Smooth muscle cell of the pulmonary artery (primary cell): ENCODE results near the gene OR1L1. TPM values are rescaled to one million over a fixed set of nuclear protein-coding genes. Genes with fewer than 3 reads are reported as not detected.

Experiments
- total RNA-seq: library from RNA; depleted of rRNA; stranded (reverse); fragments of >200 nt; gene quantifications from 2 replicates; pipeline ENCODE4 v1.2.3, GENCODE V29; 2014

OR1L1 gene, protein sequence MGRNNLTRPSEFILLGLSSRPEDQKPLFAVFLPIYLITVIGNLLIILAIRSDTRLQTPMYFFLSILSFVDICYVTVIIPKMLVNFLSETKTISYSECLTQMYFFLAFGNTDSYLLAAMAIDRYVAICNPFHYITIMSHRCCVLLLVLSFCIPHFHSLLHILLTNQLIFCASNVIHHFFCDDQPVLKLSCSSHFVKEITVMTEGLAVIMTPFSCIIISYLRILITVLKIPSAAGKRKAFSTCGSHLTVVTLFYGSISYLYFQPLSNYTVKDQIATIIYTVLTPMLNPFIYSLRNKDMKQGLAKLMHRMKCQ
- not detected in 2 replicates for total RNA-seq

DNA sequence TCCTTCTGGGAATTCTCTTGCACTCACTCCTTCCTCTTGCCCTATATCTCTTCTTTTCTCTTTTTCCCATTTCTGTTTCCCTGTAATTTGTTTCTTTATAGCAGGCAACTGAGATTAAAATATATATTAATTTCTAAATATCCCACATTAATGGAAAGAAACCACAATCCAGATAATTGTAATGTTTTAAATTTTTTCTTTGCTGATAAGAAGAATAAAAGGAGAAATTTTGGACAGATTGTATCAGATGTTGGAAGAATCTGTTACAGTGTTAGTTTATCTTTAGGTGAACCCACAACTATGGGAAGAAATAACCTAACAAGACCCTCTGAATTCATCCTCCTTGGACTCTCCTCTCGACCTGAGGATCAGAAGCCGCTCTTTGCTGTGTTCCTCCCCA is at the start of gene OR1L1:
TSS of gene OR1L1 (plus strand) at position 301 of the 400 bp plus-strand sequence. CDS start at position 301, 0 bp downstream.

DNA sequence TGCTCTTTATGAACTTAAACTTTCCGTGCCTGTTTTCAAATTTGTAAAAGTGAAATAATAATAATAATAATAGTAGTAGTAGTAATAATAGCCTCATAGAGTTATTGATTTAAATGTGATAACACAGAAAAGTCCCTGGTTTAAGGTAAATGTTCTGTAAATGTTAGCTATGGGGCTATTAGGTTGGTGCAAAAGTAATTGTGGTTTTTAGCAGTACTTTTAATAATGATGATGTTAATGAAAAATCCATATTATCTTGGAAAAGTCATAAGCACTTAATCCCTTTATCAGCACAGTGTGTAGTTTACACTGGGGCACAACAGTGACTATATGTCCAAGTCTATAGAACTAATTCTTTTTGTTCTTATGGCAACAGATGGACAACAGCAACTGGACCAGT is 47.2 kb upstream of the OR1L1 start, which contains the start of gene OR1Q1:
TSS of gene OR1Q1 (plus strand) at position 377 of the 400 bp plus-strand sequence. CDS start at position 377, 0 bp downstream.

DNA sequence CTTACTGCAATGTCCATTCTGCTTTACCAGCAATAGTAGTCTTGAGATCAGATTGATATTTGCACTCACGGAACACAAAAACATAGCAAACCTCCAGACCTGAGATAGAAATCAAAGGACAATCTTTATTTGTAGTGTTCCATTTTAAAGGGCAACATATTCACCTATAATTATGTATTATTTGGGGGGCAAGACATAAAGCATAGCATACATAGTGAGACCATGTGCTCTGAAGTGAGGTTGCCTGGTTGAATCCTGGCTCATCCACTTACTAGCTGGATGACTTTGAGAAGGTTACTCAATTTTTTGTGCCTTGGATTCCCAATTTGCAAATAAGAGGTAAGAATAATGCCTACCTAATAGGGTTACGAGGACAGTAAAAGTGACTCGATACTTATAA is 4.0 kb upstream of the OR1L1 start, which contains the start of gene OR1B1:
TSS of gene OR1B1 (minus strand) at position 101 of the 400 bp plus-strand sequence.

Other genes with a start within 250 kb of the OR1L1 start
- gene OR1J1, start 183.8 kb upstream of the OR1L1 start, total RNA-seq = not detected in 2 replicates
- 0.50 TPM in 1 of 2 replicates, not detected in the other for gene OR1J2, start 150.9 kb upstream of the OR1L1 start, total RNA-seq
- 0.13 TPM in 1 of 2 replicates, not detected in the other for gene OR1J4, start 142.6 kb upstream of the OR1L1 start, total RNA-seq
- not detected in 2 replicates for gene OR1N1, start 134.4 kb upstream of the OR1L1 start, total RNA-seq
- 0.30 TPM in 1 of 2 replicates, not detected in the other for gene OR1N2, start 108.6 kb upstream of the OR1L1 start, total RNA-seq
- not detected in 2 replicates for gene OR1L8, start 78.3 kb upstream of the OR1L1 start, total RNA-seq
- gene OR1Q1, start 47.0 kb upstream of the OR1L1 start, total RNA-seq = 0.59 TPM in 1 of 2 replicates, not detected in the other
- gene OR1B1, start 4.1 kb upstream of the OR1L1 start, total RNA-seq = not detected in 2 replicates
- not detected in 2 replicates for gene OR1L3, start 13.4 kb downstream of the OR1L1 start, total RNA-seq
- not detected in 2 replicates for gene OR1L4, start 62.3 kb downstream of the OR1L1 start, total RNA-seq
- not detected in 2 replicates for gene OR1L6, start 80.6 kb downstream of the OR1L1 start, total RNA-seq
- gene OR5C1, start 127.2 kb downstream of the OR1L1 start, total RNA-seq = not detected in 2 replicates
- gene OR1K1, start 138.4 kb downstream of the OR1L1 start, total RNA-seq = not detected in 2 replicates
- 21.8 and 31.0 TPM in 2 replicates for gene PDCL, start 166.9 kb downstream of the OR1L1 start, total RNA-seq
- 51.8 and 55.3 TPM in 2 replicates for gene RC3H2, start 243.6 kb downstream of the OR1L1 start, total RNA-seq